Activated CD8-positive, alpha-beta memory T cell treated with anti-CD3 and anti-CD28 coated beads, Interleukin-2, amount 10 ng/mL, durations not matched to agents 7 days and 5 days (primary cell): ENCODE data around the gene MTURN. TPM values are rescaled to one million over a fixed set of nuclear protein-coding genes. Genes with fewer than 3 reads are reported as not detected.

ENCODE experiments used
- ATAC-seq: fragments of 150-1000 bp; cut with Tn5 transposase; one replicate; pipeline ENCODE4 v1.10.0; 2021; ENCODE audit warnings: moderate library complexity
- CTCF ChIA-PET: fragments of 350-600 bp; sonication (Branson Sonifier 250); formaldehyde crosslinking; loops from one replicate; lab custom pipeline; 2021; ENCODE audit warnings: antibody characterized with exemption; lab: Charles Lee
- DNase-seq: peaks from one replicate; pipeline ENCODE4 v3.0.0-alpha.2; 2020
- H3K27ac Mint-ChIP-seq: one replicate; pipeline ENCODE4 v1.8.0; 2021; ENCODE audit warnings: mild to moderate bottlenecking, mixed read lengths
- H3K27me3 Mint-ChIP-seq: one replicate; pipeline ENCODE4 v1.8.0; 2021; ENCODE audit warnings: mixed read lengths
- H3K36me3 Mint-ChIP-seq: one replicate; pipeline ENCODE4 v1.8.0; 2021; ENCODE audit warnings: mild to moderate bottlenecking, mixed read lengths
- H3K4me1 Mint-ChIP-seq: one replicate; pipeline ENCODE4 v1.8.0; 2021; ENCODE audit warnings: mixed read lengths
- H3K4me3 Mint-ChIP-seq: one replicate; pipeline ENCODE4 v1.8.0; 2021; ENCODE audit warnings: mild to moderate bottlenecking, moderate library complexity, mixed read lengths
- H3K9me3 Mint-ChIP-seq: one replicate; pipeline ENCODE4 v1.8.0; 2022; ENCODE audit warnings: low read depth, mixed read lengths
- total RNA-seq, 2 experiments: library from RNA; stranded (reverse); gene quantifications; one replicate each; pipeline ENCODE4 v1.2.3, GENCODE V29; 2021

The MTURN gene
- total RNA-seq, 2 experiments from 2014 or later, result 2.5 to 4.4 TPM

- no peak for DNase-seq
- no peaks in the 10 kb centered on the region for H3K36me3 Mint-ChIP-seq
- no peak for ATAC-seq
- H3K4me1 Mint-ChIP-seq, result peaks cover 6% of the 10 kb centered on the region
- H3K27me3 Mint-ChIP-seq, result peaks cover 6% of the 10 kb centered on the region
- no peaks in the 10 kb centered on the region for H3K9me3 Mint-ChIP-seq
- H3K27ac Mint-ChIP-seq, result no peak overlapping the region
- CTCF ChIA-PET, result interaction anchor here (1.7 kb wide), 1 partner anchor 107 kb away, joined by 4 read pairs; no protein-coding TSS in a partner anchor
- H3K4me3 Mint-ChIP-seq, result no peak overlapping the region
Observed at GRCh38 chr7:30168835-30169573, 34.2 kb downstream of the MTURN start.

- DNase-seq (no peak), ATAC-seq (no peak)
- peaks cover 6% of the 10 kb centered on the region for H3K27me3 Mint-ChIP-seq
- H3K4me1 Mint-ChIP-seq, result peaks cover 2% of the 10 kb centered on the region
- no peaks in the 10 kb centered on the region for H3K9me3 Mint-ChIP-seq
- no peak overlapping the region for H3K27ac Mint-ChIP-seq
- no peak overlapping the region for H3K4me3 Mint-ChIP-seq
- H3K36me3 Mint-ChIP-seq, result no peaks in the 10 kb centered on the region
- CTCF ChIA-PET, result interaction anchor here (1.7 kb wide), 1 partner anchor 106 kb away, joined by 4 read pairs; no protein-coding TSS in a partner anchor
Observed at GRCh38 chr7:30169579-30169978, 34.8 kb downstream of the MTURN start.

- Mint-ChIP-seq H3K27ac (no peak overlapping the region), H3K36me3 (no peaks in the 10 kb centered on the region), H3K27me3 (peaks cover 6% of the 10 kb centered on the region), H3K4me1 (no peaks in the 10 kb centered on the region), H3K9me3 (no peaks in the 10 kb centered on the region), H3K4me3 (no peak overlapping the region)
- no peak for ATAC-seq
- CTCF ChIA-PET, result interaction anchor here (1.7 kb wide), 1 partner anchor 105 kb away, joined by 4 read pairs; no protein-coding TSS in a partner anchor
- DNase-seq, result no peak
Observed at GRCh38 chr7:30170476-30171205, 35.9 kb downstream of the MTURN start.

GRCh38 chr7:30171766-30172447, 37.1 kb downstream of the MTURN start:
- DNase-seq, result no peak
- ATAC-seq, result no peak
- Mint-ChIP-seq H3K4me1 (no peaks in the 10 kb centered on the region), H3K27me3 (peaks cover 6% of the 10 kb centered on the region), H3K4me3 (no peak overlapping the region), H3K27ac (no peak overlapping the region), H3K9me3 (no peaks in the 10 kb centered on the region), H3K36me3 (no peaks in the 10 kb centered on the region)
- CTCF ChIA-PET, result no interaction called here

- CTCF ChIA-PET, result no interaction called here
- Mint-ChIP-seq H3K4me3 (no peak overlapping the region), H3K4me1 (no peaks in the 10 kb centered on the region), H3K36me3 (no peaks in the 10 kb centered on the region), H3K9me3 (no peaks in the 10 kb centered on the region), H3K27me3 (peaks cover 6% of the 10 kb centered on the region), H3K27ac (no peak overlapping the region)
- DNase-seq, result no peak
- ATAC-seq, result no peak
Observed at GRCh38 chr7:30172451-30172850, 37.7 kb downstream of the MTURN start.

- H3K27me3 Mint-ChIP-seq, result peaks cover 2% of the 10 kb centered on the region
- H3K36me3 Mint-ChIP-seq, result no peaks in the 10 kb centered on the region
- no peak for DNase-seq
- H3K4me3 Mint-ChIP-seq, result no peak overlapping the region
- no peaks in the 10 kb centered on the region for H3K9me3 Mint-ChIP-seq
- CTCF ChIA-PET, result interaction anchor here (1.6 kb wide), 1 partner anchor 7 kb away, joined by 4 read pairs; no protein-coding TSS in a partner anchor
- no peak for ATAC-seq
- H3K4me1 Mint-ChIP-seq, result no peaks in the 10 kb centered on the region
- H3K27ac Mint-ChIP-seq, result no peak overlapping the region
Observed at GRCh38 chr7:30173058-30173897, 38.5 kb downstream of the MTURN start.

GRCh38 chr7:30175180-30175579, 40.4 kb downstream of the MTURN start:
- H3K27ac Mint-ChIP-seq, result no peak overlapping the region
- H3K9me3 Mint-ChIP-seq, result peaks cover 1% of the 10 kb centered on the region
- H3K27me3 Mint-ChIP-seq, result peaks cover 2% of the 10 kb centered on the region
- DNase-seq, result no peak
- no peak overlapping the region for H3K4me3 Mint-ChIP-seq
- ATAC-seq, result no peak
- peaks cover 1% of the 10 kb centered on the region for H3K36me3 Mint-ChIP-seq
- H3K4me1 Mint-ChIP-seq, result peaks cover 7% of the 10 kb centered on the region
- CTCF ChIA-PET, result interaction anchor here (1.2 to 1.3 kb wide), 2 partner anchors 11 to 16 kb away, joined by 3 to 4 read pairs; no protein-coding TSS in a partner anchor

- H3K4me1 Mint-ChIP-seq, result peaks cover 7% of the 10 kb centered on the region
- H3K4me3 Mint-ChIP-seq, result no peak overlapping the region
- peaks cover 1% of the 10 kb centered on the region for H3K36me3 Mint-ChIP-seq
- H3K27ac Mint-ChIP-seq, result no peak overlapping the region
- DNase-seq (no peak), ATAC-seq (no peak)
- H3K27me3 Mint-ChIP-seq, result peaks cover 2% of the 10 kb centered on the region
- peaks cover 1% of the 10 kb centered on the region for H3K9me3 Mint-ChIP-seq
- CTCF ChIA-PET, result interaction anchor here (1.2 to 1.5 kb wide), 3 partner anchors 11 to 15 kb away, joined by 3 to 5 read pairs (median 4); no protein-coding TSS in a partner anchor
Observed at GRCh38 chr7:30175636-30176147, 40.9 kb downstream of the MTURN start.

- CTCF ChIA-PET, result interaction anchor here (1.2 to 1.5 kb wide), 3 partner anchors 12 to 13 kb away, joined by 3 to 5 read pairs (median 3); no protein-coding TSS in a partner anchor
- no peak for DNase-seq
Observed at GRCh38 chr7:30176463-30177109, 41.8 kb downstream of the MTURN start.

GRCh38 chr7:30177186-30177585, 42.4 kb downstream of the MTURN start:
- DNase-seq (no peak), ATAC-seq (no peak)
- Mint-ChIP-seq H3K4me3 (no peak overlapping the region), H3K4me1 (peaks cover 7% of the 10 kb centered on the region), H3K27ac (no peak overlapping the region), H3K9me3 (peaks cover 1% of the 10 kb centered on the region), H3K27me3 (no peaks in the 10 kb centered on the region), H3K36me3 (peaks cover 1% of the 10 kb centered on the region)
- CTCF ChIA-PET, result interaction anchor here (1.5 kb wide), 1 partner anchor 14 kb away, joined by 3 read pairs; no protein-coding TSS in a partner anchor

More at GRCh38 chr7:30176463-30177109, 41.8 kb downstream of the MTURN start:
- no peaks in the 10 kb centered on the region for H3K27me3 Mint-ChIP-seq
- no peak overlapping the region for H3K27ac Mint-ChIP-seq
- peaks cover 1% of the 10 kb centered on the region for H3K36me3 Mint-ChIP-seq
- H3K9me3 Mint-ChIP-seq, result peaks cover 1% of the 10 kb centered on the region
- ATAC-seq, result no peak
- H3K4me3 Mint-ChIP-seq, result no peak overlapping the region
- H3K4me1 Mint-ChIP-seq, result peaks cover 7% of the 10 kb centered on the region

- H3K27me3 Mint-ChIP-seq, result no peaks in the 10 kb centered on the region
- DNase-seq (no peak), ATAC-seq (no peak)
- H3K9me3 Mint-ChIP-seq, result peaks cover 1% of the 10 kb centered on the region
- H3K36me3 Mint-ChIP-seq, result peaks cover 1% of the 10 kb centered on the region
- H3K4me3 Mint-ChIP-seq, result no peak overlapping the region
- CTCF ChIA-PET, result interaction anchor here (1.5 kb wide), 1 partner anchor 14 kb away, joined by 3 read pairs; no protein-coding TSS in a partner anchor
- no peak overlapping the region for H3K27ac Mint-ChIP-seq
- H3K4me1 Mint-ChIP-seq, result peaks cover 7% of the 10 kb centered on the region
Observed at GRCh38 chr7:30177965-30178364, 43.2 kb downstream of the MTURN start.
